K562 (cell line): Measurements from ENCODE around the gene PPIH. TPM values are rescaled to one million over a fixed set of nuclear protein-coding genes. Genes with fewer than 3 reads are reported as not detected.
A peak's percentile ranks its signal among the peaks of the same experiment; 100 is the strongest.

ENCODE experiments used
- CSDE1 ChIP-seq, 2 experiments: fragments of 450-650 bp; IDR thresholded peaks; 2 replicates each; pipeline ENCODE4 v1.6.1; 2016; ENCODE audit warnings: mild to moderate bottlenecking in 1 of 2
- EZH2 ChIP-seq: IDR thresholded peaks from 2 replicates; pipeline ENCODE4 v1.6.1; 2012; ENCODE audit warnings: low read depth, mild to moderate bottlenecking, inconsistent platforms, low read length, borderline replicate concordance
- FOXK1 ChIP-seq: sonication (generic); formaldehyde crosslinking; IDR thresholded peaks from 2 replicates; pipeline ENCODE4 v1.8.0; 2022; ENCODE audit warnings: missing genetic modification reagents, mild to moderate bottlenecking, borderline replicate concordance
- JUND ChIP-seq, 2 experiments: IDR thresholded peaks; 2 replicates in 1 of 2; 3 replicates in 1 of 2; pipeline ENCODE4 v1.6.1; 2011; ENCODE audit warnings: borderline replicate concordance in 2 of 2, low read depth in 2 of 2, low read length in 2 of 2, improper control_type of control experiment in 1 of 2, missing biosample characterization in 1 of 2, missing genetic modification characterization in 1 of 2, missing genetic modification reagents in 1 of 2
- KLF6 ChIP-seq: fragments of 250-450 bp; sonication (Bioruptor Pico); IDR thresholded peaks from 2 replicates; pipeline ENCODE4 v1.4.0; 2020; ENCODE audit warnings: mild to moderate bottlenecking, moderate library complexity, borderline replicate concordance
- MGA ChIP-seq: fragments of 450-650 bp; IDR thresholded peaks from 2 replicates; pipeline ENCODE4 v1.6.1; 2016; ENCODE audit warnings: mild to moderate bottlenecking, moderate library complexity
- NFIC ChIP-seq: fragments of 450-650 bp; IDR thresholded peaks from 2 replicates; pipeline ENCODE4 v1.6.1; 2017; ENCODE audit warnings: mild to moderate bottlenecking, inconsistent platforms
- POLR2B ChIP-seq: fragments of 450-650 bp; IDR thresholded peaks from 2 replicates; pipeline ENCODE4 v1.6.1; 2018; ENCODE audit warnings: low read depth; ENCODE audit not compliant: partially characterized antibody
- ZFP1 ChIP-seq: fragments of 450-650 bp; formaldehyde crosslinking; IDR thresholded peaks from 2 replicates; pipeline ENCODE4 v1.4.0; 2020; ENCODE audit warnings: mild to moderate bottlenecking, mixed read lengths
- ZNF197 ChIP-seq: fragments of 200-800 bp; sonication (Bioruptor generic); IDR thresholded peaks from 2 replicates; pipeline ENCODE4 v1.6.1; 2016; ENCODE audit warnings: low read depth, missing genetic modification characterization, missing compliant biosample characterization
- ZNF444 ChIP-seq: fragments of 250-450 bp; sonication (Bioruptor Pico); IDR thresholded peaks from 2 replicates; pipeline ENCODE4 v1.4.0; 2020; ENCODE audit warnings: mild to moderate bottlenecking, moderate library complexity
- ZNF561 ChIP-seq: fragments of 450-650 bp; formaldehyde crosslinking; conservative IDR thresholded peaks from 2 replicates; pipeline ENCODE4 v1.4.0; 2020; ENCODE audit warnings: mild to moderate bottlenecking, moderate library complexity
- ZNF57 ChIP-seq: fragments of 450-650 bp; formaldehyde crosslinking; IDR thresholded peaks from 2 replicates; pipeline ENCODE4 v1.4.0; 2020; ENCODE audit warnings: mild to moderate bottlenecking, moderate library complexity
- polyA plus RNA-seq, 8 experiments: library from polyadenylated mRNA; depleted of rRNA in 4 of 8; stranded (reverse) in 5 of 8; unstranded in 3 of 8; fragments of >200 nt; fragmentation: Nextera tagmentation in 2 of 8; fragmentation: Illumina TruSeq in 1 of 8; extraction: Ambion mirVana in 2 of 8; extraction: Trizol in 1 of 8; gene quantifications; 2 replicates each; pipeline versions ENCODE4 v1.2.1 to v1.2.3, GENCODE V29; 2011 to 2014; ENCODE audit warnings: inconsistent platforms in 1 of 8, missing spikeins in 1 of 8
- total RNA-seq, 7 experiments: library from RNA; depleted of rRNA in 6 of 7; stranded (reverse); fragments of >200 nt in 6 of 7; fragmentation: Illumina TruSeq in 2 of 7; extraction: Trizol in 2 of 7; gene quantifications; 2 replicates each; pipeline versions ENCODE4 v1.2.1 to v1.2.3, GENCODE V29; 2011 to 2021; ENCODE audit warnings: low replicate concordance in 1 of 7
- TF ChIP-seq, protein P1 (sequence below): fragments of 250-450 bp; sonication (Bioruptor Pico); IDR thresholded peaks from 2 replicates; pipeline ENCODE4 v1.5.0; 2020; ENCODE audit warnings: mild to moderate bottlenecking, borderline replicate concordance

The PPIH gene
- total and polyA plus RNA-seq, 9 of the 15 experiments (the other 6 are each of a cell fraction or from before 2014, with no cell fraction given), result 197 to 470 (median 277) TPM

DNA sequence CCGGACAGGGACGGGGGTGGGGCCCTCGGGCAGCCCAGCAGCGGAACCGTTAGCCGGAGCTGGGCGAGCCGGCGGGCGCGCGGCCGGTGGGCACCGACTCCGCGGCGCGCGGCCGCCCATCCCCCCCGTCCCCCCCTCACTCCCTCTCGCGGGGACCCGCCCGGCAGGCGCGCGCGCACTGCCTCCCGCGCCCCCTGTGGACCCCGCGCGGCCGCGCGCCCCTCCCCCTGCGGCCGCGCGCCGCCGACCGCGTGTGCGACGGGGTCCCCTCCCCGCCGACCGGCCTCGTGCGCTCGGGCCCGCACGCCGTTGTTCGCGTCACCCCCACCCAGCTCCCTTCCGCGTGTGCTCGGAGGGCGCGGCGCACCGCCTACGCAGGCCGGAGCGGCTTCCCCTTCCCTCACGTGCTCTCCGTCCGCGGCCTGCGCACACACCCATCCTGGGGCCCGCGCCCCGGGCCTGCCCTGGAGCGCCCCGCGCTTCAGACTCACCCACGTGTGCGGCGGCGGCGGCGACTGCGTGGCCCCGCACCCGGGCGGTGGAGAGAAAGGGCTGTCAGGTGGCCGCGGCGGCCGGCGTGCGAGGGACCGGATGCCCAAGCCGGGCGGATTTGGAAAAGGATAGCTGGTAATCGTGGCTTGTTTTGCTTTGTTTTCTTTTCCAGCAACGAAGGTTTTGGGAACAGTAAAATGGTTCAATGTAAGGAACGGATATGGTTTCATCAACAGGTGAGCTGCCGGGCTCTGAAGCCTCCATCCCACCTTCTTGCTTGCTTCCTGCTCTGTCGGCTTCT, 24.7 kb downstream of the PPIH start (continued):
- TF ChIP-seq MGA, result peak; percentile 35
- TF ChIP-seq, protein P1, sequence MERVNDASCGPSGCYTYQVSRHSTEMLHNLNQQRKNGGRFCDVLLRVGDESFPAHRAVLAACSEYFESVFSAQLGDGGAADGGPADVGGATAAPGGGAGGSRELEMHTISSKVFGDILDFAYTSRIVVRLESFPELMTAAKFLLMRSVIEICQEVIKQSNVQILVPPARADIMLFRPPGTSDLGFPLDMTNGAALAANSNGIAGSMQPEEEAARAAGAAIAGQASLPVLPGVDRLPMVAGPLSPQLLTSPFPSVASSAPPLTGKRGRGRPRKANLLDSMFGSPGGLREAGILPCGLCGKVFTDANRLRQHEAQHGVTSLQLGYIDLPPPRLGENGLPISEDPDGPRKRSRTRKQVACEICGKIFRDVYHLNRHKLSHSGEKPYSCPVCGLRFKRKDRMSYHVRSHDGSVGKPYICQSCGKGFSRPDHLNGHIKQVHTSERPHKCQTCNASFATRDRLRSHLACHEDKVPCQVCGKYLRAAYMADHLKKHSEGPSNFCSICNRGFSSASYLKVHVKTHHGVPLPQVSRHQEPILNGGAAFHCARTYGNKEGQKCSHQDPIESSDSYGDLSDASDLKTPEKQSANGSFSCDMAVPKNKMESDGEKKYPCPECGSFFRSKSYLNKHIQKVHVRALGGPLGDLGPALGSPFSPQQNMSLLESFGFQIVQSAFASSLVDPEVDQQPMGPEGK (CRISPR knock-in tag), result no peak
- no peak for TF ChIP-seq FOXK1 (CRISPR knock-in tag)
- no peak for TF ChIP-seq POLR2B
- TF ChIP-seq EZH2, result no peak
- no peak for TF ChIP-seq CSDE1 (IDR thresholded peaks at IDR 0.05)
- TF ChIP-seq ZNF444 (CRISPR knock-in tag), result no peak
- TF ChIP-seq ZNF197 (CRISPR knock-in tag), result no peak
- no peak; the same call in 1 of the 2 replicates for TF ChIP-seq KLF6 (CRISPR knock-in tag)
- TF ChIP-seq ZFP1, result no peak
- no peak for TF ChIP-seq ZNF561 (CRISPR knock-in tag)
- peak; percentile 27; the same call in 1 of the 2 replicates for TF ChIP-seq ZNF57 (CRISPR knock-in tag)
- TF ChIP-seq NFIC, result 0 out of 2 replicates have a peak, but pooled peaks have one; percentile 4
- TF ChIP-seq JUND (IDR thresholded peaks at IDR 0.05; ENCODE audit: borderline replicate concordance, low read depth, low read length), result no peak; the same call in 1 of the 2 replicates
- no peak; the same call in 2 of the 3 replicates for TF ChIP-seq JUND (tag; IDR thresholded peaks at IDR 0.05; ENCODE audit: borderline replicate concordance, low read depth, low read length)
